SK-N-SH treated with all-trans-retinoic acid at 6 μM for 48 hours (cell line): ENCODE results near the gene CLDN18.

Experiments used
- ARNTL ChIP-seq: fragments of 450-650 bp; formaldehyde crosslinking; IDR thresholded peaks from 2 replicates; pipeline ENCODE4 v1.5.0; 2020; ENCODE audit warnings: low read depth, mild to moderate bottlenecking, moderate library complexity, borderline replicate concordance
- BACH2 ChIP-seq: fragments of 250-450 bp; sonication (Bioruptor Pico); IDR thresholded peaks from 2 replicates; pipeline ENCODE4 v1.9.0; 2021; ENCODE audit warnings: mild to moderate bottlenecking, borderline replicate concordance
- PPARA ChIP-seq: fragments of 250-450 bp; sonication (Bioruptor Pico); IDR thresholded peaks from 2 replicates; pipeline ENCODE4 v1.5.0; 2020; ENCODE audit warnings: mild to moderate bottlenecking, borderline replicate concordance
- RARB ChIP-seq: fragments of 250-450 bp; sonication (Bioruptor Pico); IDR thresholded peaks from 2 replicates; pipeline ENCODE4 v1.8.0; 2021; ENCODE audit warnings: mild to moderate bottlenecking, moderate library complexity
- TSHZ2 ChIP-seq: fragments of 250-450 bp; sonication (Bioruptor Pico); IDR thresholded peaks from 2 replicates; pipeline ENCODE4 v1.5.0; 2020; ENCODE audit warnings: mild to moderate bottlenecking, moderate library complexity

GRCh38 chr3:138046955-138047354 lies 37.0 kb downstream of the CLDN18 start:
- no peak for TF ChIP-seq PPARA (CRISPR knock-in tag)
- no peak for TF ChIP-seq TSHZ2 (CRISPR knock-in tag)
- no peak for TF ChIP-seq RARB (CRISPR knock-in tag)
- no peak for TF ChIP-seq ARNTL (CRISPR knock-in tag)
- TF ChIP-seq BACH2, result no peak
